GM19452 (cell line): ENCODE measurements around the gene TBL1X.
A peak's percentile ranks its signal among the peaks of the same experiment; 100 is the strongest.

Source experiments
- ATAC-seq: cut with Tn5 transposase; IDR thresholded peaks from one replicate; pipeline ENCODE4 v1.9.1; 2021; ENCODE audit not compliant: unreplicated experiment

The TBL1X gene

GRCh38 chrX:9614016-9614415, 149.2 kb downstream of the TBL1X start:
- no peak for ATAC-seq

GRCh38 chrX:9619133-9619532, 154.3 kb downstream of the TBL1X start:
- no peak for ATAC-seq

GRCh38 chrX:9619581-9619980, 154.7 kb downstream of the TBL1X start:
- ATAC-seq: no peak

- no peak for ATAC-seq
Observed at GRCh38 chrX:9622128-9622527, 157.3 kb downstream of the TBL1X start.

GRCh38 chrX:9626379-9626778, 161.5 kb downstream of the TBL1X start:
- no peak for ATAC-seq

GRCh38 chrX:9627922-9628321, 163.1 kb downstream of the TBL1X start:
- no peak for ATAC-seq

GRCh38 chrX:9628779-9629493, 164.1 kb downstream of the TBL1X start:
- no peak for ATAC-seq

- no peak for ATAC-seq
Observed at GRCh38 chrX:9634551-9634950, 169.7 kb downstream of the TBL1X start.

- no peak for ATAC-seq
Observed at GRCh38 chrX:9635368-9635767, 170.5 kb downstream of the TBL1X start.

- no peak for ATAC-seq
Observed at GRCh38 chrX:9635803-9636202, 170.9 kb downstream of the TBL1X start.

GRCh38 chrX:9638871-9639270, 174.0 kb downstream of the TBL1X start:
- ATAC-seq: no peak

GRCh38 chrX:9642270-9642995, 177.6 kb downstream of the TBL1X start:
- ATAC-seq: no peak

GRCh38 chrX:9643807-9644206, 178.9 kb downstream of the TBL1X start:
- ATAC-seq: no peak

- peak; percentile 97 for ATAC-seq
Observed at GRCh38 chrX:9644335-9644734, 179.5 kb downstream of the TBL1X start.

GRCh38 chrX:9646471-9647224, 181.8 kb downstream of the TBL1X start:
- no peak for ATAC-seq

GRCh38 chrX:9647431-9647830, 182.6 kb downstream of the TBL1X start:
- no peak for ATAC-seq

GRCh38 chrX:9650091-9650490, 185.2 kb downstream of the TBL1X start:
- no peak for ATAC-seq

GRCh38 chrX:9651737-9652136, 186.9 kb downstream of the TBL1X start:
- no peak for ATAC-seq

GRCh38 chrX:9654929-9655328, 190.1 kb downstream of the TBL1X start:
- no peak for ATAC-seq

GRCh38 chrX:9656277-9656676, 191.4 kb downstream of the TBL1X start:
- ATAC-seq: no peak

GRCh38 chrX:9656871-9657270, 192.0 kb downstream of the TBL1X start:
- ATAC-seq: no peak
